HG02610 (cell line): Measurements from ENCODE around the gene TNFSF8.

Source experiments
- ATAC-seq: cut with Tn5 transposase; IDR thresholded peaks from one replicate; pipeline ENCODE4 v1.9.1; 2021; ENCODE audit warnings: mild to moderate bottlenecking, moderate library complexity; ENCODE audit not compliant: unreplicated experiment

TNFSF8 gene

GRCh38 chr9:114878879-114879564 lies 51.4 kb downstream of the TNFSF8 start:
- ATAC-seq: no peak

DNA sequence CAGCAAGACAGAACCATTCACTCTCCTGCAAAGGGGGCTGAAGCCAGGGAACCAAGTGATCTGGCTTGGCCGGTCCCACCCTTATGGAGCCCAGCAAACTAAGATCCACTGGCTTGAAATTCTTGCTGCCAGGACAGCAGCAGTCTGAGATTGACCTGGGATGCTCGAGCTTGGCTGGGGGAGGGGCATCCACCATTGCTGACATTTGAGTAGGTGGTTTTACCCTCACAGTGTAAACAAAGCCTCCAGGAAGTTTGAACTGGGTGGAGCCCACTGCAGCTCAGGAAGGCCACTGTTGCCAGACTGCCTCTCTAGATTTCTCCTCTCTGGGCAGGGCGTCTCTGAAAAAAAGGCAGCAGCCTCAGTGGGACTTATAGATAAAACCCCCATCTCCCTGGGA lies 60.5 kb downstream of the TNFSF8 start:
- no peak for ATAC-seq

DNA sequence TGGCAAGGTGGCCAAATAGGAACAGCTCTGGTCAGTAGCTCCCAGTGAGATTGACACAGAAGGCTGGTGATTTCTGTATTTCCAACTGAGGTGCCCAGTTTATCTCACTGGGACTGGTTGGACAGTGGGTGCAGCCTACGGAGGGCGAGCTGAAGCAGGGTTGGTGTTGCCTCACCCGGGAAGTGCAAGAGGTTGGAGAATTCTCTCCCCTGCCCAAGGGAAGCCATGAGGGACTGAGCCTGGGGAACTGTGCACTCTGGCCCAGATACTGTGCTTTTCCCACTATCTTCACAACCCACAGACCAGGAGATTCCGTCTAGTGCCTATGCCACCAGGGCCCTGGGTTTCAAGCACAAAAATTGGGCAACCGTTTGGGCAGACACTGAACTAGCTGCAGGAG lies 61.0 kb downstream of the TNFSF8 start:
- no peak for ATAC-seq

GRCh38 chr9:114867327-114867726 lies 63.1 kb downstream of the TNFSF8 start:
- no peak for ATAC-seq

DNA sequence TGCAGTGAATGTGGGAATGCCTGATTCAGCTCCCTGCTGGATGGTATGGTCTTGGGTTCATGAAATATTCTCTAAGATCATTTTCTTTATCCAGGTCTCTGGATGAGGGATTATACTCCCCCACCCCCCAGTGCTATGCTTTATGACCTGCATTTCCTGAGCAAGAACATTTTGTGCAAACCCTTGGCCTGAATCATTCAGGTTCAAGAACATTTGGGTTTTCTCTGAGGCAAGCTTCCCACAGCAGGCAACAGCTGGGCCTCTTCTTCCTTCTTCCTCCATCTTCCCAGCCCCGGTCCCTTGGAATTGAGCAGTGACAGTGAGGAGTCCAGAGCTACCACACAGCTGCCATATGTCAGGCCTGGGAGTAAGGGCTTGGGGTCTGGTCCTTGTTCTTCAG lies 65.9 kb downstream of the TNFSF8 start:
- ATAC-seq: no peak

DNA sequence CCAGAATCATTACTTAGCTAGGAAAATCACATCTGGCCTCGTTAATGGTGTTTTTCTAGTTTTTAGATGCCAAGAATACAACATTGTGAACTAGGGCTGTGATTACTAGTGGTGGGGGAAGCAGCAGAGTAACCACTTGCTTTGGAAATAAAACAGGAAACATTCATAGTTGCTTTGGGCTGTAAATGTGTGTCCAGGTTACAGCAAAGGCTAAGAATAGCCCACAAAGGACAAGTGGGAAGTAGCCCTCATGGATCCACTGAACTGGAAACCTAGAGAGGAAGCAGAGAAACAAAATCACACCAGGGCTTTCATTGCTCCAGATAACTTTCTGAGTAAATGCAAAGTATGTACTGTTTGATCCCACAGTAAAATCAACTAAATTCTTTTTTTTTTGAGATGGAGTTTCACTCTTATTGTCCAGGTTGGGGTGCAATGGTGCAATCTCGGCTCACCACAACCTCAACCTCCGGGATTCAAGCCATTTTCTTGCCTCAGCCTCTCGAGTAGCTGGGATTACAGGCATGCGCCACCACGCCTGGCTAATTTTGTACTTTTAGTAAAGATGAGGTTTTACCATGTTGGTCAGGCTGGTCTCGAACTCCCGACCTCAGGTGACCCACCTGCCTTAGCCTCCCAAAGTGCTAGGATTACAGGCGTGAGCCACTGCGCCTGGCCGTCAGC lies 68.3 kb downstream of the TNFSF8 start:
- ATAC-seq: no peak

DNA sequence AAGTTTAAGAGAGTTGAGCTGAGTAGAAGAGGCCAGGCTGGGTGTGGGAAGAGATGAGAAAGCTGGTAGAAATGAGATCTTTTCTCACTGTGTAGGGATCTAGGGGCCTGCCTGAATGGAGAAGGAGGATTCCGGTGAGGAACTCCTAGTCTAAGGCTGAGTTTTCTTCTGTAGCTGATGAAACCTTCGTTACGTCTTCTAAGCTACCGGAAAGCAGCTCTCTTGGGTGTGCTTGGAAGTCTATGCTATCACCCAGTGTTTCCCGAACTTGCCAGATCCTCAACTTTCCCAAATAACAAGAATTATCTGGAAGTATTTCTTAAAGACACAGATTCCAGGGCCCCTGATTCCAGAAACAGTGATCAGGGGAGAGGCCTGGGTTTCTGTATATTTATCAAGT lies 69.1 kb downstream of the TNFSF8 start:
- ATAC-seq: no peak

DNA sequence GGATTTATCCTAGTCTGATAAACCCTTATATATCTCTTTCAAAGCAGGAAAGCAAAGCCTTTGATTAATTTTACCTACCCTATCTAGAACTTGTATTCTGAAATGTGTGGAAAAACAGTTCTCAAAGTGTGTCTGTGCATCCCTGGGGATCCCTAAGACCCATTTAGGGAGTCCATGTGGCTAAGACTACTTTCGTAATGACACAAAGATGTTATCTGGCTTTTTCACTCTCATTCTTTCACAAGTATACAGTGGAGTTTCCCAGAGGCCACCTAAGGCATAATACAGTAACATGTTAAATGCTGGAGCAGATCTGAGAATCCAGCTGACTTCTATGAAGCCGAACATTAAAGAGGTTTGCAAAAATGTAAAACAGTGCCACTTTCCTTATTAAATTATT lies 70.2 kb downstream of the TNFSF8 start:
- ATAC-seq: peak; percentile 84

GRCh38 chr9:114856942-114857315 lies 73.5 kb downstream of the TNFSF8 start:
- ATAC-seq: no peak

- ATAC-seq: no peak
Measured at GRCh38 chr9:114856215-114856941, 74.0 kb downstream of the TNFSF8 start.

- no peak for ATAC-seq
Measured at GRCh38 chr9:114855488-114855887, 74.9 kb downstream of the TNFSF8 start.

DNA sequence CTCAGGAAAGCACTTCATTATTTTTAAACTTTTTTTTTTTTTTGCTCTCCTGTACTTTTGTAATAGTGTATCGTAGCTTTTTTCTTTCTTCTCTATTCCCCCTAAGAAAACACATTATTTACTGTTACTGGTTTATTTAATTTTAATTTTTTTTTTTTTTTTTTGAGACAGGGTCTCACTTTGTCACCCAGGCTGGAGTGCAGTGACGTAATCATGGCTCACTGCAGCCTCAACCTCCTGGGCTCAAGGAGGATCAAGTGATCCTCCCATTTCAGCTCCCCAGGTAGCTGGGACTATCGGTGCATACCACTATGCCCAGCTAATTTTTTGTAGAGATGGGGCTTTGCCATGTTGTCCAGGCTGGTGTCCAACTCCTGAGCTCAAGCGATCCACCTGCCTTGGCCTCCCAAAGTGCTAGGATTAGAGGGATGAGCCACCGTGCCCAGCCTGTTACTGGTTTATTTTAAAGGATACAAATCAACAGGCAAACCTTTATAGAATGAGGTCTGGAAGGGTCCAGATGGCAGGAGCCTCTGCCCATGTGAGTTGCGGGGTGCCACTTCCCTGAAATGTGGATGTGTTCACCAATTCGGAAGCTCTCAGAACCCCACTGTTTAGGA lies 75.5 kb downstream of the TNFSF8 start:
- no peak for ATAC-seq

DNA sequence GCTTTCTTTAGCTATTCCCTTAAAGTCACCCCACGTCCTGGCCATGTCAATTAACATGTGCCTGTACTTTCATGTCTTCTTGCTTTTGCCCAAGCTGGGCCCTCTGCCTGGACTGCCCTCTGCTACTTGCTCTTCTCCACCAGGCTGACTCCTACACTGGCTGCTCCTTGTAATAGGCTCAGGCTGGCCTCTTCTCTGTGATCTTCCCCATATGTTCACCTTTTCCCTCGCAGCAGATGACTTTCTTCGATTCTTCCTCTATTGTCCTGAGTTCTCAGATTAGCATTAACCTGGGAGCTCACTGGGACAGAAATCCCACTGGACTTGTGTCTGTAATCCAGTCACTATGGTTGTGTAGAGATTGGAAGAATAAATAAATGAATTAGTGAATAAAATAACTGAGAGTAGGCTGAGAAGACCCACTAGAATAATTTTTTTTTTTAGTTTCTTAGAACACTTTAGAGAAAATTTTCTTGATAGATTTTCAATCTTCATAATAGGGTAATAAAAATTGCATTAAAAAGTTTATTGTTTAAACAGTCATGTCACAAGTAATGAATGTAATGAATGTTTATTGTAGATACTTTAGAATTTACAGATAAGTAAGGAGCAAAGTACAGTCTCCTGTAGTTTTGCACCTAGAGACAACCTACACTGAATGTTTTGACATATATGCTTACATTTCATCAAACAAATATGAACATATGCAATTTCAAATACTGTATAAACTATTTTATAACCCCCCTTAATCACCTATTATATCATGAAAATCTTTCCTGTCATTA lies 77.1 kb downstream of the TNFSF8 start:
- ATAC-seq: no peak

- ATAC-seq: no peak
Measured at GRCh38 chr9:114852050-114852594, 78.3 kb downstream of the TNFSF8 start.

- ATAC-seq: no peak
Measured at GRCh38 chr9:114851306-114851705, 79.1 kb downstream of the TNFSF8 start.
